ENCODE results near the gene GLIPR2.

GRCh38 chr9:36091026-36091953, 45.2 kb upstream of the GLIPR2 start:
- TF ChIP-seq CEBPB (IDR thresholded peaks at IDR 0.05; ENCODE audit: low read depth, low read length) (no peak), CTCF (conservative IDR thresholded peaks at IDR 0.05; ENCODE audit: low read depth, low read length) (peak; percentile 30; the same call in 1 of the 2 replicates), RAD21 (IDR thresholded peaks at IDR 0.05; ENCODE audit: low read length) (peak; percentile 49), RFX5 (IDR thresholded peaks at IDR 0.05; ENCODE audit: low read depth, low read length) (no peak), POLR2A (IDR thresholded peaks at IDR 0.05; ENCODE audit: low read depth, low read length) (peak; percentile 31; the same call in 1 of the 2 replicates), BHLHE40 (IDR thresholded peaks at IDR 0.05; ENCODE audit: low read depth, low read length) (no peak), SMC3 (IDR thresholded peaks at IDR 0.05; ENCODE audit: low read depth, low read length) (no peak)
